Measurements from ENCODE around the gene KCNAB1. TPM values are rescaled to one million over a fixed set of nuclear protein-coding genes. Genes with fewer than 3 reads are reported as not detected.
A peak's percentile ranks its signal among the peaks of the same experiment; 100 is the strongest.

Gene KCNAB1
- total and polyA plus RNA-seq, 2 donors (not counting 1 experiment from before 2014, with no cell fraction given), result not detected

DNA sequence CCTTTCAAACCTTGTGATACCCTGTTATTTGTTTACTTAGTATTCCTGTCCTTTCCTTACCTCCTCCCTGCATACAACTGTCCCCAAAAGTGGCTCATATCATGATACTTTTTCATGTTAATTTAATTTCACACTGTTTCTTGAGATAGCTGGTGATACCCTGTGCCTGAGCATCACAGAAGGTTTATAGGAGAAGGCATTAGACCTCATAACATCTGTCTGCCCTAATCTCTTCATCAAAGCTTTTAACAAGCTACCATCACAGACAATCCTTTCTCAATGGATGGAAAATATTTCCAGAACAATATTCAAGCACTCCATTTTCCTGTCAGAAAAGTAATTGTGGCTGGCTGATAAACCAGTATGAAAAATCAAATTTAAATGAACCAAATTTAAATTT is 353.0 kb downstream of the KCNAB1 start:
- ATAC-seq (ENCODE audit: low read depth), result no peak

DNA sequence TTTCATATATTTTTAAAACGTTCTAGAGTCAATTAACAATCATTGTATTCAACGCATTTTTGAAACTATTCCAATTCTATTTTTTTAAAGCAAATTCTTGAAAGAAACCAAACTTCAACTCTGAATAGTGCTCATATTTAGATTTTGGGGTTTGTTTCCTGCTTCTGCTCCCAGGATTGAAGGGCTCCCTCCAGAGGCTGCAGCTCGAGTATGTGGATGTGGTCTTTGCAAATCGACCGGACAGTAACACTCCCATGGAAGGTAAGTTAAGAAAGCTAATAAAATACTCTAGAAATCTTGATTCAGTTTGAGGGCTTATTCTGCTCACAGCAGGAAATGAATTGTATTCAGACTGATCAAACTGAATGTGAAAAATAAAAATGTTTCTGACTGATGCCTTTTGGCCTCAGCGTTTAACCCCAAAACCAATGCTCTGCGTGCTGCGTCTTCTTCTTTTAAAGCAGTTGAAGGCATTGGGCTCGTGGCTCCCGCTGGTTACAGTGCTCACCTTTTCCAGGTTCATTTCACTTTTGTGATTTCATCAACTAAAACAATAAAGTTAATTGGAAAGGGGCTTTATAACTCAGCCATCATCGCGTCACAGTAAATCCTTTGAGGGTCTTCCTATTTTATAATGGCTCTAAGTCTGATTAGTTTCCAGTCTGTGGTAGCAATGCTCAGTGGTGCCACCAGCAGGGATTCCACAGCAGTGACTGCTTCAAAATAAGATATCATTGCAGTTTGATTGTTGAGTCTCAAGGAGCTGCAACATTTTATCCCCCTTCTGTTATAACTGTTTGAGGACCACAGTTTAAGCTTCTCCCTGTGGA is 354.4 kb downstream of the KCNAB1 start:
- H3K9me3 Mint-ChIP-seq (ENCODE audit: insufficient read depth), result no peaks in the 10 kb centered on the region
- POLR2A ChIA-PET, result no interaction called here
- Histone ChIP-seq H3K9ac (ENCODE audit: low read length) (no peak overlapping the region), H4K20me1 (ENCODE audit: control insufficient read depth, insufficient read depth, low read length, poor library complexity, severe bottlenecking) (no peaks in the 10 kb centered on the region), H3K36me3 (replicated peaks in 1 of 2; ENCODE audit: control extremely low read depth in 1 of 2, control insufficient read depth in 1 of 2, extremely low read depth in 1 of 2, insufficient read depth in 2 of 2, low read length in 1 of 2) (no peaks in the 10 kb centered on the region), H3K4me3 (ENCODE audit: control extremely low read depth in 1 of 5, extremely low read depth in 1 of 5, insufficient read depth in 1 of 5, low read depth in 2 of 5, low read length in 4 of 5) (no peak overlapping the region), H3K79me2 (ENCODE audit: control insufficient read depth, insufficient read depth, low read length) (no peaks in the 10 kb centered on the region), H3K4me1 (ENCODE audit: control insufficient read depth in 2 of 2, insufficient read depth in 2 of 2, low read length in 2 of 2) (no peaks in the 10 kb centered on the region), H2AFZ (ENCODE audit: insufficient read depth, low read depth, low read length, poor library complexity, severe bottlenecking) (no peak overlapping the region), H3K27ac (ENCODE audit: low read length in 2 of 2) (no peak overlapping the region), H3K27me3 (replicated peaks in 1 of 4; ENCODE audit: control extremely low read depth in 1 of 4, control insufficient read depth in 3 of 4, insufficient read depth in 4 of 4, low read length in 3 of 4) (peaks cover 0 to 6% (median 2%) of the 10 kb centered on the region in 4 experiments), H3K9me3 (ENCODE audit: control extremely low read depth in 1 of 3, control insufficient read depth in 2 of 3, insufficient read depth in 1 of 3, low read length in 2 of 3) (no peaks in the 10 kb centered on the region), H3K4me2 (replicated peaks; ENCODE audit: low read depth, low read length, poor library complexity, severe bottlenecking) (no peak overlapping the region)
- no peak overlapping the region for H3K27ac Mint-ChIP-seq
- TF ChIP-seq, protein P1, sequence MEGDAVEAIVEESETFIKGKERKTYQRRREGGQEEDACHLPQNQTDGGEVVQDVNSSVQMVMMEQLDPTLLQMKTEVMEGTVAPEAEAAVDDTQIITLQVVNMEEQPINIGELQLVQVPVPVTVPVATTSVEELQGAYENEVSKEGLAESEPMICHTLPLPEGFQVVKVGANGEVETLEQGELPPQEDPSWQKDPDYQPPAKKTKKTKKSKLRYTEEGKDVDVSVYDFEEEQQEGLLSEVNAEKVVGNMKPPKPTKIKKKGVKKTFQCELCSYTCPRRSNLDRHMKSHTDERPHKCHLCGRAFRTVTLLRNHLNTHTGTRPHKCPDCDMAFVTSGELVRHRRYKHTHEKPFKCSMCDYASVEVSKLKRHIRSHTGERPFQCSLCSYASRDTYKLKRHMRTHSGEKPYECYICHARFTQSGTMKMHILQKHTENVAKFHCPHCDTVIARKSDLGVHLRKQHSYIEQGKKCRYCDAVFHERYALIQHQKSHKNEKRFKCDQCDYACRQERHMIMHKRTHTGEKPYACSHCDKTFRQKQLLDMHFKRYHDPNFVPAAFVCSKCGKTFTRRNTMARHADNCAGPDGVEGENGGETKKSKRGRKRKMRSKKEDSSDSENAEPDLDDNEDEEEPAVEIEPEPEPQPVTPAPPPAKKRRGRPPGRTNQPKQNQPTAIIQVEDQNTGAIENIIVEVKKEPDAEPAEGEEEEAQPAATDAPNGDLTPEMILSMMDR (IDR thresholded peaks at IDR 0.05), result peak; percentile 37
- no peak for TF ChIP-seq EZH2 (IDR thresholded peaks at IDR 0.05; ENCODE audit: borderline replicate concordance, insufficient read depth, low read depth, low read length, poor library complexity, severe bottlenecking)
- 70% methylated on average over 6 of the region's 12 CpGs for WGBS (ENCODE audit: insufficient coverage)
- no peak for ATAC-seq (ENCODE audit: low read depth)
- no peaks in the 10 kb centered on the region for H3K4me1 Mint-ChIP-seq
- DNase-seq, result no peak
- peaks cover 25% of the 10 kb centered on the region for H3K27me3 Mint-ChIP-seq
- intact Hi-C loops (cut with micrococcal nuclease), result no loop called here
- CTCF ChIA-PET, result interaction anchor here (0.6 to 4.0 kb wide), 7 partner anchors 8 to 324 kb away, joined by 3 to 42 read pairs (median 6); no protein-coding TSS in a partner anchor
- H3K4me3 Mint-ChIP-seq, result no peak overlapping the region

More for the DNA sequence above, 353.0 kb downstream of the KCNAB1 start:
- TF ChIP-seq, protein P1 (IDR thresholded peaks at IDR 0.05), result no peak
- no peak for TF ChIP-seq EZH2 (IDR thresholded peaks at IDR 0.05; ENCODE audit: borderline replicate concordance, insufficient read depth, low read depth, low read length, poor library complexity, severe bottlenecking)
- intact Hi-C loops (cut with micrococcal nuclease), result no loop called here
- Histone ChIP-seq H3K27ac (ENCODE audit: low read length in 2 of 2) (no peak overlapping the region), H3K4me1 (ENCODE audit: control insufficient read depth in 2 of 2, insufficient read depth in 2 of 2, low read length in 2 of 2) (no peaks in the 10 kb centered on the region), H3K9ac (ENCODE audit: low read length) (no peak overlapping the region), H3K27me3 (replicated peaks in 1 of 4; ENCODE audit: control extremely low read depth in 1 of 4, control insufficient read depth in 3 of 4, insufficient read depth in 4 of 4, low read length in 3 of 4) (peaks cover 0 to 6% (median 2%) of the 10 kb centered on the region in 4 experiments), H3K36me3 (replicated peaks in 1 of 2; ENCODE audit: control extremely low read depth in 1 of 2, control insufficient read depth in 1 of 2, extremely low read depth in 1 of 2, insufficient read depth in 2 of 2, low read length in 1 of 2) (no peaks in the 10 kb centered on the region), H3K4me2 (replicated peaks; ENCODE audit: low read depth, low read length, poor library complexity, severe bottlenecking) (no peak overlapping the region), H4K20me1 (ENCODE audit: control insufficient read depth, insufficient read depth, low read length, poor library complexity, severe bottlenecking) (no peaks in the 10 kb centered on the region), H2AFZ (ENCODE audit: insufficient read depth, low read depth, low read length, poor library complexity, severe bottlenecking) (no peak overlapping the region), H3K4me3 (ENCODE audit: control extremely low read depth in 1 of 5, extremely low read depth in 1 of 5, insufficient read depth in 1 of 5, low read depth in 2 of 5, low read length in 4 of 5) (no peak overlapping the region), H3K79me2 (ENCODE audit: control insufficient read depth, insufficient read depth, low read length) (no peaks in the 10 kb centered on the region), H3K9me3 (ENCODE audit: control extremely low read depth in 1 of 3, control insufficient read depth in 2 of 3, insufficient read depth in 1 of 3, low read length in 2 of 3) (no peaks in the 10 kb centered on the region)
- ChIA-PET POLR2A (no interaction called here), CTCF (interaction anchor here (2.3 to 4.0 kb wide), 2 partner anchors 35 to 323 kb away, joined by 7 to 42 read pairs; no protein-coding TSS in a partner anchor)
- H3K27me3 Mint-ChIP-seq, result peaks cover 18% of the 10 kb centered on the region
- no peak for DNase-seq
- H3K4me1 Mint-ChIP-seq, result no peaks in the 10 kb centered on the region
- H3K4me3 Mint-ChIP-seq, result no peak overlapping the region
- H3K27ac Mint-ChIP-seq, result no peak overlapping the region
- no peaks in the 10 kb centered on the region for H3K9me3 Mint-ChIP-seq (ENCODE audit: insufficient read depth)

All from B cell (primary cell).